AML-193 (cell line): ENCODE results near the gene TRIM28.

ENCODE experiments used
- DNase-seq, 2 experiments: peaks; one replicate each; lab custom pipeline; 2025; lab: John Stamatoyannopoulos, UW

TRIM28 gene

GRCh38 chr19:58549664-58550361 is 5.9 kb downstream of the TRIM28 start:
- DNase-seq = no peak

GRCh38 chr19:58550362-58551122 is 6.7 kb downstream of the TRIM28 start:
- DNase-seq = no peak

GRCh38 chr19:58551123-58551497 is 7.2 kb downstream of the TRIM28 start:
- no peak for DNase-seq

- DNase-seq = no peak
These were observed 8.0 kb downstream of the TRIM28 start for GRCh38 chr19:58551577-58552471.

GRCh38 chr19:58552655-58553054 is 8.8 kb downstream of the TRIM28 start:
- DNase-seq = no peak

- DNase-seq = no peak
These were observed 10.1 kb downstream of the TRIM28 start for GRCh38 chr19:58553799-58554493.

- no peak for DNase-seq
These were observed 10.9 kb downstream of the TRIM28 start, which contains the start of gene CHMP2A for GRCh38 chr19:58554494-58555368. Gene CHMP2A, minus strand, starts transcription at chr19:58555105. Its CDS starts 893 bp downstream, at chr19:58554212.

- no peak for DNase-seq
These were observed 11.6 kb downstream of the TRIM28 start for GRCh38 chr19:58555369-58555885.

GRCh38 chr19:58555920-58556621 is 12.2 kb downstream of the TRIM28 start:
- no peak for DNase-seq

- no peak for DNase-seq
These were observed 12.9 kb downstream of the TRIM28 start for GRCh38 chr19:58556622-58557220.

GRCh38 chr19:58557221-58558065 is 13.6 kb downstream of the TRIM28 start:
- no peak for DNase-seq

GRCh38 chr19:58558066-58558622 is 14.3 kb downstream of the TRIM28 start, which contains the start of gene UBE2M:
Gene UBE2M, minus strand, starts transcription at chr19:58558611. Its CDS starts 230 bp downstream, at chr19:58558381.
- DNase-seq = no peak

- no peak for DNase-seq
These were observed 14.9 kb downstream of the TRIM28 start for GRCh38 chr19:58558623-58559274.

- no peak for DNase-seq
These were observed 15.6 kb downstream of the TRIM28 start for GRCh38 chr19:58559275-58560006.

GRCh38 chr19:58560007-58560887 is 16.4 kb downstream of the TRIM28 start:
- DNase-seq = no peak

GRCh38 chr19:58560921-58561320 is 17.1 kb downstream of the TRIM28 start:
- DNase-seq = no peak
